Astrocyte (in vitro differentiated cells and primary cell): ENCODE results near the gene OSER1. TPM values are rescaled to one million over a fixed set of nuclear protein-coding genes. Genes with fewer than 3 reads are reported as not detected.
A peak's percentile ranks its signal among the peaks of the same experiment; 100 is the strongest.

Experiments
- DNase-seq: peaks from one replicate; pipeline ENCODE4 v3.0.0-alpha.2; 2010; ENCODE audit warnings: low read depth
- FAIRE-seq: peaks from 2 replicates; lab custom pipeline; 2011; peaks lifted over from hg19 to GRCh38; lab: Jason Lieb, UNC
- H2AFZ ChIP-seq: 2 replicates; pipeline ENCODE4 v1.6.0; 2012; ENCODE audit warnings: low read depth, low read length, inconsistent platforms
- H3K27ac ChIP-seq: 2 replicates; pipeline ENCODE4 v1.5.1; 2011; ENCODE audit warnings: low read depth, low read length, inconsistent platforms
- H3K27me3 ChIP-seq: 2 replicates; pipeline ENCODE4 v1.6.0; 2011; ENCODE audit warnings: low read length, inconsistent platforms; ENCODE audit not compliant: insufficient read depth
- H3K36me3 ChIP-seq: 2 replicates; pipeline ENCODE4 v1.5.1; 2011; ENCODE audit warnings: low read length, inconsistent platforms; ENCODE audit not compliant: insufficient read depth
- H3K4me1 ChIP-seq: 2 replicates; pipeline ENCODE4 v1.5.1; 2011; ENCODE audit warnings: low read length, inconsistent platforms; ENCODE audit not compliant: insufficient read depth
- H3K4me2 ChIP-seq: 2 replicates; pipeline ENCODE4 v1.6.0; 2012; ENCODE audit warnings: low read length, inconsistent platforms
- H3K4me3 ChIP-seq: 2 replicates; pipeline ENCODE4 v1.5.1; 2011; ENCODE audit warnings: low read depth, mild to moderate bottlenecking, low read length, inconsistent platforms; ENCODE audit not compliant: insufficient read depth
- H3K79me2 ChIP-seq: 2 replicates; pipeline ENCODE4 v1.6.0; 2012; ENCODE audit warnings: mild to moderate bottlenecking, low read length, inconsistent platforms; ENCODE audit not compliant: insufficient read depth
- H3K9ac ChIP-seq: 2 replicates; pipeline ENCODE4 v1.6.0; 2012; ENCODE audit warnings: mild to moderate bottlenecking, low read length, inconsistent platforms
- H3K9me3 ChIP-seq: 2 replicates; pipeline ENCODE4 v1.5.1; 2012; ENCODE audit warnings: low read depth, mild to moderate bottlenecking, low read length, inconsistent platforms; ENCODE audit not compliant: insufficient read depth
- H4K20me1 ChIP-seq: 2 replicates; pipeline ENCODE4 v1.6.0; 2012; ENCODE audit warnings: low read length, inconsistent platforms; ENCODE audit not compliant: insufficient read depth
- H3K27ac Mint-ChIP-seq: one replicate; pipeline ENCODE4 v1.8.0; 2021; ENCODE audit warnings: mild to moderate bottlenecking, mixed read lengths; ENCODE audit not compliant: unreplicated experiment
- H3K27me3 Mint-ChIP-seq: one replicate; pipeline ENCODE4 v1.8.0; 2021; ENCODE audit warnings: low read depth, mixed read lengths; ENCODE audit not compliant: unreplicated experiment
- H3K36me3 Mint-ChIP-seq: one replicate; pipeline ENCODE4 v1.8.0; 2021; ENCODE audit warnings: low read depth, mixed read lengths; ENCODE audit not compliant: unreplicated experiment
- H3K4me1 Mint-ChIP-seq: one replicate; pipeline ENCODE4 v1.8.0; 2021; ENCODE audit warnings: low read depth, mixed read lengths; ENCODE audit not compliant: unreplicated experiment
- H3K4me3 Mint-ChIP-seq: one replicate; pipeline ENCODE4 v1.8.0; 2021; ENCODE audit warnings: mild to moderate bottlenecking, moderate library complexity, mixed read lengths; ENCODE audit not compliant: unreplicated experiment
- H3K9me3 Mint-ChIP-seq: one replicate; pipeline ENCODE4 v1.8.0; 2021; ENCODE audit warnings: mild to moderate bottlenecking, mixed read lengths; ENCODE audit not compliant: unreplicated experiment
- CTCF ChIP-seq: IDR thresholded peaks from 2 replicates; pipeline ENCODE4 v1.5.1; 2011; ENCODE audit warnings: low read depth, mild to moderate bottlenecking, inconsistent platforms, low read length, moderate library complexity; ENCODE audit not compliant: insufficient read depth
- EZH2 ChIP-seq: IDR thresholded peaks from 2 replicates; pipeline ENCODE4 v1.6.1; 2012; ENCODE audit warnings: mild to moderate bottlenecking, low read length, inconsistent platforms; ENCODE audit not compliant: insufficient read depth
- total RNA-seq: library from RNA; stranded (reverse); gene quantifications from 2 replicates; pipeline ENCODE4 v1.2.1, GENCODE V29; 2021

Gene OSER1
- total RNA-seq, 1 donor from 2014 or later = 30.9 TPM

- H3K4me1 ChIP-seq = peaks cover 18% of the 10 kb centered on the region
- Mint-ChIP-seq H3K27ac (no peak overlapping the region), H3K36me3 (peaks cover 7% of the 10 kb centered on the region), H3K4me3 (no peak overlapping the region), H3K27me3 (no peaks in the 10 kb centered on the region), H3K4me1 (peaks cover 47% of the 10 kb centered on the region), H3K9me3 (no peaks in the 10 kb centered on the region)
- no peak for FAIRE-seq
- H3K9ac ChIP-seq = no peak overlapping the region
- no peaks in the 10 kb centered on the region for H3K27me3 ChIP-seq
- no peaks in the 10 kb centered on the region for H3K9me3 ChIP-seq
- DNase-seq = no peak
- peaks cover 4% of the 10 kb centered on the region for H3K79me2 ChIP-seq
- H2AFZ ChIP-seq = no peak overlapping the region
- no peaks in the 10 kb centered on the region for H4K20me1 ChIP-seq
- no peak for TF ChIP-seq CTCF
- no peak for TF ChIP-seq EZH2
- H3K4me2 ChIP-seq = no peak overlapping the region
- H3K4me3 ChIP-seq = no peak overlapping the region
- no peak overlapping the region for H3K27ac ChIP-seq
- H3K36me3 ChIP-seq = no peaks in the 10 kb centered on the region
These were observed 27.3 kb downstream of the OSER1 start for GRCh38 chr20:44183282-44183681.

- no peak for TF ChIP-seq EZH2
- Mint-ChIP-seq H3K9me3 (no peaks in the 10 kb centered on the region), H3K4me1 (peaks cover 43% of the 10 kb centered on the region), H3K36me3 (peaks cover 10% of the 10 kb centered on the region), H3K27ac (no peak overlapping the region), H3K27me3 (no peaks in the 10 kb centered on the region), H3K4me3 (peak overlapping the region; percentile 79)
- Histone ChIP-seq H2AFZ (no peak overlapping the region), H4K20me1 (no peaks in the 10 kb centered on the region), H3K27me3 (no peaks in the 10 kb centered on the region), H3K36me3 (no peaks in the 10 kb centered on the region), H3K4me3 (no peak overlapping the region), H3K4me2 (no peak overlapping the region), H3K9ac (no peak overlapping the region), H3K9me3 (no peaks in the 10 kb centered on the region), H3K4me1 (peaks cover 15% of the 10 kb centered on the region), H3K27ac (no peak overlapping the region), H3K79me2 (peaks cover 4% of the 10 kb centered on the region)
- FAIRE-seq (no peak), DNase-seq (no peak)
These were observed 27.7 kb downstream of the OSER1 start for GRCh38 chr20:44182863-44183262.

GRCh38 chr20:44182135-44182765 lies 28.3 kb downstream of the OSER1 start:
- no peak overlapping the region for H2AFZ ChIP-seq
- no peaks in the 10 kb centered on the region for H3K9me3 ChIP-seq
- no peak overlapping the region for H3K9ac ChIP-seq
- no peak for DNase-seq
- Mint-ChIP-seq H3K4me1 (peaks cover 37% of the 10 kb centered on the region), H3K9me3 (no peaks in the 10 kb centered on the region), H3K36me3 (peaks cover 12% of the 10 kb centered on the region), H3K4me3 (no peak overlapping the region), H3K27ac (no peak overlapping the region), H3K27me3 (no peaks in the 10 kb centered on the region)
- no peak overlapping the region for H3K4me3 ChIP-seq
- H3K4me1 ChIP-seq = peaks cover 9% of the 10 kb centered on the region
- no peaks in the 10 kb centered on the region for H3K27me3 ChIP-seq
- TF ChIP-seq EZH2 = no peak
- no peak for TF ChIP-seq CTCF
- H3K27ac ChIP-seq = no peak overlapping the region
- no peaks in the 10 kb centered on the region for H4K20me1 ChIP-seq
- H3K79me2 ChIP-seq = peaks cover 4% of the 10 kb centered on the region
- H3K4me2 ChIP-seq = no peak overlapping the region
- no peak for FAIRE-seq
- no peaks in the 10 kb centered on the region for H3K36me3 ChIP-seq
